OCI-M2 (cell line): ENCODE data around the gene YTHDF2.
"Not testable (repeated sequence)": the region's sequence is repeated elsewhere in the genome, so short reads cannot be mapped to it uniquely, and the experiment has no call there.

Source experiments
- DNase-seq: peaks from one replicate; lab custom pipeline; 2025; ENCODE audit not compliant: unreplicated experiment; lab: John Stamatoyannopoulos, UW

Gene YTHDF2

GRCh38 chr1:28758420-28758819, 21.7 kb downstream of the YTHDF2 start:
- no peak for DNase-seq

DNA sequence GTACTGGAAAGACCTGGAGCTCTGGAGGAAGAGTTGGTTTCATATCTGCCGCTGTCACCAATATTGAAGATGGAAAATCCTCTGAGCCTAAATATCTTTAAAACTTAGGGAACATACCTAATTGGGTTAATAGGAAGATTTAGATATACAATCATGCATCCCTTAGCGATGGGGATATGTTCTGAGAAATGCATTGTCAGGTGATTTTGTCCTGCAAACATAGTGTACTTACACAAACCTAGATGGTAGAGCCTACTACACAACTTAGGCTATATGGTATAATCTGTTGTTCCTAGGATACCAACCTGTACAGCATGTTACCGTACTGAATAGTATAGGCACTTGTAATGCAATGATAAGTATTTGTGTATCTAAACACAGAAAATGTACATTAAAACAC, 22.5 kb downstream of the YTHDF2 start:
- DNase-seq: no peak

GRCh38 chr1:28761189-28761588, 24.4 kb downstream of the YTHDF2 start:
- DNase-seq: no peak

DNA sequence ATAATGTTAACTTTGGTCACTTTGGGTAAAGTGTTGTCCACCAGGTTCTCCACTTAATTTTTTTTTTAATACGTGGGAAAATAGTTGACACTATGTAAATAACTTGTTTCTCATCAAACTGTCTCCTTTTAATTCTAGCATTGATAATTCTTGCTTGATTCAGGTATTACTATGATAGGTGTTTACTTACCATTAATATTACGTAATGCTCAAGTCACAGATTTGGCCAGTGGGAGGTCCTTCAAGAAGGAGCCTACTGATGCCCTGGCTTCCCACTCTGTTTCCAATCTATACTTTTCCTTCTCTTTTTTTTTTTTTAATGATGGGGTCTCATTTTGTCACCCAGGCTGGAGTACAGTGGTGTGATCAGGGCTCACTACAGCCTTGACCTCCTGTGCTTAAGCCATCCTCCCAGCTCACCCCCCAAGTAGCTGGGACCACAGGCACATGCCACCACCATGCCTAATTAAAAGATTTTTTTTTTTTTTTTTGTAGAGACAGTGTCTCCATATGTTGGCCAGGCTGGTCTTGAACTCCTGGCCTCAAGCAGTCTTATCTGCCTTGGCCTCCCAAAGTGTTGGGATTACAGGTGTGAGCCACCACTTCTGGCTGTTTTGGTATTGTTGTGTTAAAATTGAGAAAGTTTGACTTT, 29.9 kb downstream of the YTHDF2 start:
- DNase-seq: no peak

DNA sequence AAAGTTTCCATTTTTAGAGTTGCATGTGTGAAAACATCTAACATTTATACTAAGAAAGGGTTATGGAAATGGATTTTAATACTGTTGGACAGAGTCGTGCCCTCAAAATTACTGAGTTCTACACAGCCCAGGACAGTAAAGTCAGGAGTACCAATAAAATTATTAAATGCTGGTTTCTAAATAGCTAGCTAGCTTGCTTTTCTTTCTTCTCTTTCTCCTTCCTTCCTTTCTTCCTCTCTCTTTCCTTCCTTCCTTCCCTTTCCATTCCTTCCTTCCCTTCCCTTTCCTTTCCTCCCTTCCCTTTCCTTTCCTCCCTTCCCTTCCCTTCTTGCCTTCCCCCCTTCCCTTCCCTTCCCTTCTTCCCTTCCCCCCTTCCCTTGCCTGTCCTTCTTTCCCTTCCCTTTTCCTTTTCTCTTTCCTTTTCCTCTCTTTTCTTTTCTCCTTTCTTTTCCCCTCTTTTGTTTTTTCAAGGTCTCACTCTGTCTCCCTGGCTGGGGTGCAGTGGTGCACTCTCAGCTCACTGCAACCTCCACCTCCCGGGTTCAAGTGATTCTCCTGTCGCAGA, 33.9 kb downstream of the YTHDF2 start:
- no peak for DNase-seq

DNA sequence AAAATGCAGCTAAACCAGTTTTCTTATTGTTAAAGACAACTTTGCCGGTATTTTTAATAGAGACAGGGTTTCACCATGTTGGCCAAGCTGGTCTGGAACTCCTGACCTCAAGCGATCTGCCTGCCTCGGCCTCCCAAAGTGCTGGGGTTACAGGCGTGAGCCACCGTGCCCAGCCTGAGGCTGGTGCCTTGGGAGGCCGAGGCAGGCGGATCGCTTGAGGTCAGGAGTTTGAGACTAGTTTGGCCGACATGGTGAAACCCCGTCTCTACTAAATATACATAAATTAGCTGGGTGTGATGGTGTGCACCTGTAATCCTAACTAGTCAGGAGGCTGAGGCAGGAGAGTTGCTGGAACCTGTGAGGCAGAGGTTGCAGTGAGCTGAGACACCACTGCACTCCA, 35.2 kb downstream of the YTHDF2 start:
- DNase-seq: not testable (repeated sequence)

DNA sequence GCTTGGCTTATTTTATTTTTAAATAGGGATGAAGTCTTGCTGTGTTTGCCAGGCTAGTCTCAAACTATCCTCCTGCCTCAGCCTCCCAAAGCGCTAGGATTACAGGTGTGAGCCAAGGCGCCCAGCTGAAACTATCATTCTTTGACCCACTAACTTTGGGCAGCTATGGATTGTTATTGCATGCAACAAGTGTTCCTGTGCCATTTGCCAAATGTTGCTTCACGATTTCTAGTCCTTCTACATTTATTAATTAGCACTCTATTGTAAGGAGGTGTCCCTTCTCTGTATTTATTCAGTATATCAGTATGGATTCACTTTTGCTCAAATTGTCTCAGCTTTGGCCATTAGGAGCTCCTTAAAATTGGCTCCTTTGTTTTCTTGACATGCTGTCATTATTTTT, 36.4 kb downstream of the YTHDF2 start:
- no peak for DNase-seq

DNA sequence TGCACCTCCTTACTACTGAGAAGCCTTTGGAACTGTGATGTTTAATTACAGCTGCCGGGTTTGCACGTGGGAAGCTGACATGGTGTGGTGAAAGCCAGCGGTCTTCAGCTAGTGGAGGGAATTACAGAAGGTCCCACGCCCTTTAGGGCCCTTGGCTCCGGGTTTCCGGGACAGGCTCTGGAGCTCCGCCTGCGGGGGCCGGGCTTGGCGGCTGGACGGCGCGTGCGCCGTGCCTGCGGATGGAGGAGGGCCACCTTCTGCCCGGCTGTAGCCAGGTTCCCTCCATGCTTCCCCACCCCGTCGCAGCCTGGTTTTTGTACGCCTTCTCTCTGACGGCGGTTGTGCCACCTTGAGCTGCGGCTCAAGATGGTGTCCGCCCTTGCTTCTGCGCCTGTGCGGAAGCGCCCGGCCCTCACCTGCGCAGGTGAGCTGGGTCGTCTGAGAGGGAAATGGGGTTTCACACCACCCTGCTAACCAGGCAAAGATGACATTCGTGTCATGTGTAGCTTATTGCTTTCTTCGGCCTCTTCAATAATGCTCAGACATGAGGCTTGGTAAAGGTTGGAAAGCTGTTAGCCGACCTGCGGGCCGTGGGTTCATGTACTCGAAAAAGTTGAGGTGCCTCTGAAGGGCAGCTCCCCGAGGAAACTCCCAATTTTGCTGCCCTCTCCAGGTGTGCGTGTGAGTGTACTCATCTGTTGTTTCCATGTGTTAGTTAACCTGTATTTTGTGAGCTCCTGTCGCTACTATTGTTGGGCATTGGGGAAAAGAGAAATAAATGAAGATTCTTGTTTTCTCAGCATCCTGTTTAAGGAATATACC, 38.6 kb downstream of the YTHDF2 start:
- no peak for DNase-seq

DNA sequence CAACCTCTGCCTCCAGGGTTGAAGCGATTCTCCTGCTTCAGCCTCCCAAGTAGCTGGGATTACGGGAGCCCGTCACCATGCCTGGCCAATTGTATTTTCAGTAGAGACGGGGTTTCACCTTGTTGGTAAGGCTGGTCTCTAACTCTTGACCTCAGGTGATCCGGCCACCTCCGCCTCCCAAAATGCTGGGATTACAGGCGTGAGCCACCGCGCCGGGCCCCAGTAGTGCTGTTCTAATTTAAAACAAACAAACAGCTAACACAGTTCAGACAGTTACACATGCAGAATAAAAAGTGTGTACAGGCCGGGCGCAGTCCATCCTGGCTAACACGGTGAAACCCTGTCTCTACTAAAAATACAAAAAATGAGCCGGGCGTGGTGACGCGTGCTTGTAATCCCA, 39.6 kb downstream of the YTHDF2 start:
- no peak for DNase-seq

GRCh38 chr1:28778021-28778420, 41.3 kb downstream of the YTHDF2 start:
- DNase-seq: no peak

- no peak for DNase-seq
Measured at GRCh38 chr1:28779751-28780408, 43.1 kb downstream of the YTHDF2 start.

- DNase-seq: no peak
Measured at GRCh38 chr1:28781305-28781704, 44.6 kb downstream of the YTHDF2 start.

DNA sequence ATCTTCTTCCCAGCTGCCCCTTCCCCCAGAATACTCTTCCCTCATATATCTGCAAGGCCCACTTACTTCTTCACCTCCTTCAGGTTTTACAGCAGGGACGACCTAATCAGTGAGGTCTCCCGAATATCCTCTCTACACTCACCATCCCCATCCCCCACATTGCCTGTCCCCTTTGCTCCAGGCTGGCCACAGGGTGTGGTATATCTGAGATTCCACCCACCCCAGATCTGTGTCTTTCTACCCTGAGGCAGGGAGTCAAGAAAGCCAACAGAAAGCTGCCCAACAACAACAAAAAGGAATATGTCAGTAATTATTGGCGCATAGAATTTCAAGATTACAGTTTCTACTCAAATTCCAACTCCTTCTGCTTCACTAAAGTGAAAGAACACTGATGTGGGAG, 45.3 kb downstream of the YTHDF2 start:
- DNase-seq: no peak

GRCh38 chr1:28783363-28783762, 46.6 kb downstream of the YTHDF2 start:
- no peak for DNase-seq

GRCh38 chr1:28789412-28789811, 52.7 kb downstream of the YTHDF2 start:
- DNase-seq: no peak

DNA sequence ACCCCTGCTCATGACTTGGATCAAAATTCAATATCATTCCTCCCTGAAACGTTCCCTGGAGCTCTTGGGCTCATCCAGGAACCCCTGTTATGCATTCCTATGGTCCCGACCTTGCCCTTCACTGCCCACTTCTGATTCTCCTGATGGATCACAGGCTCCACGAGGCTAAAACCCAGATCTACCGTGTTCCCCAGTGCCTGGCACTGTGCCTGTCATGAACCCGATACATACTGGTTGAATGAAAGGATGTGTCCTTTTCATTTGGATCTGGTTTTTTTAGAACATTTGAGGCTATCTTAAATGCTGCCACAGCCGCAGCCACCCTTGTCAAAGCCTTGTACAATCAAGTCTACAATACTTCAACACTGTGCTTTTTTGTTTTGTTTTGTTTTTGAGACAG, 53.1 kb downstream of the YTHDF2 start:
- no peak for DNase-seq

GRCh38 chr1:28790377-28791035, 53.8 kb downstream of the YTHDF2 start:
- DNase-seq: no peak

DNA sequence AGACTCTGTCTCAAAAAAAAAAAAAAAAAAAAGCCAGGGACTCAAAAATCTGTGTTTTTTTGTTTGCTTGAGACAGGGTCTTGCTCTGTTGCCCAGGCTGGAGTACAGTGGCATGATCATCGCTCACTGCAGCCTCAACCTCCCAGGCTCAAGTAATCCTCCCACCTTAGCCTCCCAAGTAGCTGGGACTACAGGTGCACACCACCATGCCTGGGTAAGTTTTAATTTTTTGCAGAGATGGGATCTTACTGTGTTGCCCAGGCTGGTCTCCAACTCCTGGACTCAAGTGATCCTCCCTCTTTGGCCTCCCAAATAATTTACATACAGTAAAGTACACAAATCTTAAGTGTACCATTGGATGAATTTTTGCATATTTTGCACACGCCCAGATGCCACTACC, 55.2 kb downstream of the YTHDF2 start:
- not testable (repeated sequence) for DNase-seq

DNA sequence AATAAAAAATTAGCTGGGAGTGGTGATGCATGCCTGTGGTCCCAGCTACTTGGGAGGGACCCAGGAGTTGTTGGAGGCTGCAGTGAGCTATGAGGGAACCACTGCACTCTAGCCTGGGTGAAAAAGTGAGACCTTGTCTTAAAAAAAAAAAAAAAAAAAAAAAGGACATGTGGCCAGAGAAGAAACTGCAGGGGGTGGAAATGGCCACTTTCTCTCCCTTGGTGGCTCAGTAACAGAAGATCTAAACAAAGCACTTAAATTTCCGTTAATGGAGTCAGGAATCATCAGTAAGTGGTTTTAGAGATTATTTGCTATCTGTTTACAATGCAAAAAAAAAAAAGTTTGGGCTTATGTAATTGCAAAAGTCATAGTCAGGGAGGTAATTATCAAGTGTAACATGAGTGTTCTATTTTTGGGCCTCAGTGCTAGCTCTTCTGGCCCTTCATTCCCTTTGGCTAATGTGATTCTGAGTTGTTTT, 55.9 kb downstream of the YTHDF2 start:
- no peak for DNase-seq

DNA sequence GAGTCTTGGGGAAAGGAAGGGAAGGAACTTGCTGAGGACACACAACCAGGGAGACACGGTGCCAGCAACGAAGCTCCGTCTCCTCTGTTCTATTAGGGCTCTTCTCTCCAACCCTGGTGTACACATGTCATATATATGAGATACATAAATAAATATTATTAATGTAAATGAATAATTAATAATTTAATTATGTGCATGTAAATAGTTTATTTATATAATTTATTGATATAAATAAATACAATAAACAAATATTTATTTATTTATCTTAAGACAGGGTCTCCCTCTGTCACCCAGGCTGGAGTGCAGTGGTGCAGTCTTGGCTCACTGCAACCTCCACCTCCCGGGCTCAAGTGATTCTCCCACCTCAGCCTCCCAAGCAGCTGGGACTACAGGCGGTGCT, 57.8 kb downstream of the YTHDF2 start:
- DNase-seq: not testable (repeated sequence)
